AG09319 (cell line): ENCODE data around the gene ADAMTSL3.

Experiments
- DNase-seq: peaks from one replicate; pipeline ENCODE4 v3.0.0-alpha.2; 2010; ENCODE audit warnings: low read depth; ENCODE audit errors: extremely low read depth
- TF ChIP-seq, protein P1 (sequence below): IDR thresholded peaks from 2 replicates; pipeline ENCODE4 v1.5.1; 2011; ENCODE audit warnings: low read depth, mild to moderate bottlenecking, inconsistent platforms, low read length, moderate library complexity

Gene ADAMTSL3, protein sequence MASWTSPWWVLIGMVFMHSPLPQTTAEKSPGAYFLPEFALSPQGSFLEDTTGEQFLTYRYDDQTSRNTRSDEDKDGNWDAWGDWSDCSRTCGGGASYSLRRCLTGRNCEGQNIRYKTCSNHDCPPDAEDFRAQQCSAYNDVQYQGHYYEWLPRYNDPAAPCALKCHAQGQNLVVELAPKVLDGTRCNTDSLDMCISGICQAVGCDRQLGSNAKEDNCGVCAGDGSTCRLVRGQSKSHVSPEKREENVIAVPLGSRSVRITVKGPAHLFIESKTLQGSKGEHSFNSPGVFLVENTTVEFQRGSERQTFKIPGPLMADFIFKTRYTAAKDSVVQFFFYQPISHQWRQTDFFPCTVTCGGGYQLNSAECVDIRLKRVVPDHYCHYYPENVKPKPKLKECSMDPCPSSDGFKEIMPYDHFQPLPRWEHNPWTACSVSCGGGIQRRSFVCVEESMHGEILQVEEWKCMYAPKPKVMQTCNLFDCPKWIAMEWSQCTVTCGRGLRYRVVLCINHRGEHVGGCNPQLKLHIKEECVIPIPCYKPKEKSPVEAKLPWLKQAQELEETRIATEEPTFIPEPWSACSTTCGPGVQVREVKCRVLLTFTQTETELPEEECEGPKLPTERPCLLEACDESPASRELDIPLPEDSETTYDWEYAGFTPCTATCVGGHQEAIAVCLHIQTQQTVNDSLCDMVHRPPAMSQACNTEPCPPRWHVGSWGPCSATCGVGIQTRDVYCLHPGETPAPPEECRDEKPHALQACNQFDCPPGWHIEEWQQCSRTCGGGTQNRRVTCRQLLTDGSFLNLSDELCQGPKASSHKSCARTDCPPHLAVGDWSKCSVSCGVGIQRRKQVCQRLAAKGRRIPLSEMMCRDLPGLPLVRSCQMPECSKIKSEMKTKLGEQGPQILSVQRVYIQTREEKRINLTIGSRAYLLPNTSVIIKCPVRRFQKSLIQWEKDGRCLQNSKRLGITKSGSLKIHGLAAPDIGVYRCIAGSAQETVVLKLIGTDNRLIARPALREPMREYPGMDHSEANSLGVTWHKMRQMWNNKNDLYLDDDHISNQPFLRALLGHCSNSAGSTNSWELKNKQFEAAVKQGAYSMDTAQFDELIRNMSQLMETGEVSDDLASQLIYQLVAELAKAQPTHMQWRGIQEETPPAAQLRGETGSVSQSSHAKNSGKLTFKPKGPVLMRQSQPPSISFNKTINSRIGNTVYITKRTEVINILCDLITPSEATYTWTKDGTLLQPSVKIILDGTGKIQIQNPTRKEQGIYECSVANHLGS (N-terminal part only)

DNA sequence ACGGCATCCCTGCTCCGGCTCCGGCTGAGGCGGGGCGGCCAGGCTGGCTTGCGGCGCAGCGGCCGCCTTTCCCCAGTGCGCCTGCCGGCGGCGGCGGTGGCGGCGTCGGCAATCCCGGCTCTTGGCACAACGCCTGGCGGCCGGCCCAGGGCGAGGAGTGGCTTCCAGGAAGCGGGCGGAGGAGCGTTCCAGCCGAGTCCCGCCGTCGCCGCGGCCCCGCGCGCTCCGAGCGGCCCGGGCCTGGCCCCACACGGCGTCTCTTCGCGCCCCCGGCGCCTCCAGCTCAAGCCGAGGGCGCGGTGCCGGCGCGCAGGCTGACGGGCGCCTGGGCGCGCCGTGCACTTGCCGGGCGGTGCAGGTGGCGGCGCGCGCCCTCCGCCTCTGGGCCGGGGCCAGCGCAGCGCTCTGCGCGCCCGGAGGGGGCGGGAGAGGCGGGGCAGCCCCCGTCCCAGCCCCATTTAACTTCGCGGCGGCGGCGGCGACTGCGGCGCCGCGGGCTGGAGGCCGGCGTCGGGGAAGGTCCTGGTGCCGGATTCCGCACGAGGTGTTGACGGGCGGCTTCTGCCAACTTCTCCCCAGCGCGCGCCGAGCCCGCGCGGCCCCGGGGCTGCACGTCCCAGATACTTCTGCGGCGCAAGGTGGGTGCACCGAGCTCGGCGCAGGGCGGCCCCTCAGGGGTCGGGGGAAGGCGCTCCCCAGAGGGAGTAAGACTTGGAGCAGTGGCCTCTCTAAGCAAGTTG is at the start of gene ADAMTSL3:
Gene ADAMTSL3, plus strand, starts transcription at position 485 of the 740 bp plus-strand sequence. CDS start 1,639 bp downstream, outside the sequence.
- no peak for DNase-seq
- TF ChIP-seq, protein P1, sequence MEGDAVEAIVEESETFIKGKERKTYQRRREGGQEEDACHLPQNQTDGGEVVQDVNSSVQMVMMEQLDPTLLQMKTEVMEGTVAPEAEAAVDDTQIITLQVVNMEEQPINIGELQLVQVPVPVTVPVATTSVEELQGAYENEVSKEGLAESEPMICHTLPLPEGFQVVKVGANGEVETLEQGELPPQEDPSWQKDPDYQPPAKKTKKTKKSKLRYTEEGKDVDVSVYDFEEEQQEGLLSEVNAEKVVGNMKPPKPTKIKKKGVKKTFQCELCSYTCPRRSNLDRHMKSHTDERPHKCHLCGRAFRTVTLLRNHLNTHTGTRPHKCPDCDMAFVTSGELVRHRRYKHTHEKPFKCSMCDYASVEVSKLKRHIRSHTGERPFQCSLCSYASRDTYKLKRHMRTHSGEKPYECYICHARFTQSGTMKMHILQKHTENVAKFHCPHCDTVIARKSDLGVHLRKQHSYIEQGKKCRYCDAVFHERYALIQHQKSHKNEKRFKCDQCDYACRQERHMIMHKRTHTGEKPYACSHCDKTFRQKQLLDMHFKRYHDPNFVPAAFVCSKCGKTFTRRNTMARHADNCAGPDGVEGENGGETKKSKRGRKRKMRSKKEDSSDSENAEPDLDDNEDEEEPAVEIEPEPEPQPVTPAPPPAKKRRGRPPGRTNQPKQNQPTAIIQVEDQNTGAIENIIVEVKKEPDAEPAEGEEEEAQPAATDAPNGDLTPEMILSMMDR: no peak

DNA sequence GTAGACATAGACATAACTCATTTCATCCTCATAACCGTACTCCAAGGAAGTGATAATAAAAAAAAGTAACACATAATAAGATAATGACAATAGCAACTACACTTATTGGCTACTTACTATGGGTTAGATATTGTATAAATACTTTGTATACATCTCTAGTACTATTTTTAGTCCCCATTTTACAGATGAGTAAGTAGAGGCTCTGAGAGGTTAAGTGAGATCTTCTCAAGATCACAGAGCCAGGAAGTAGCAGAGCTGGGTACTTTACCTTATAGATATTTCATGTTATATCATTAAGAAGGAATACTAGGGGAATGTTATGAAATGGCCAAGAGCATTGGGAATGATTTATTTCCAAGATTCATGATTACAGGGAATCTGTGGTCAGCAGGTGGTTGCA is 49.4 kb upstream of the ADAMTSL3 start:
- no peak for DNase-seq
- TF ChIP-seq, protein P1: no peak

DNA sequence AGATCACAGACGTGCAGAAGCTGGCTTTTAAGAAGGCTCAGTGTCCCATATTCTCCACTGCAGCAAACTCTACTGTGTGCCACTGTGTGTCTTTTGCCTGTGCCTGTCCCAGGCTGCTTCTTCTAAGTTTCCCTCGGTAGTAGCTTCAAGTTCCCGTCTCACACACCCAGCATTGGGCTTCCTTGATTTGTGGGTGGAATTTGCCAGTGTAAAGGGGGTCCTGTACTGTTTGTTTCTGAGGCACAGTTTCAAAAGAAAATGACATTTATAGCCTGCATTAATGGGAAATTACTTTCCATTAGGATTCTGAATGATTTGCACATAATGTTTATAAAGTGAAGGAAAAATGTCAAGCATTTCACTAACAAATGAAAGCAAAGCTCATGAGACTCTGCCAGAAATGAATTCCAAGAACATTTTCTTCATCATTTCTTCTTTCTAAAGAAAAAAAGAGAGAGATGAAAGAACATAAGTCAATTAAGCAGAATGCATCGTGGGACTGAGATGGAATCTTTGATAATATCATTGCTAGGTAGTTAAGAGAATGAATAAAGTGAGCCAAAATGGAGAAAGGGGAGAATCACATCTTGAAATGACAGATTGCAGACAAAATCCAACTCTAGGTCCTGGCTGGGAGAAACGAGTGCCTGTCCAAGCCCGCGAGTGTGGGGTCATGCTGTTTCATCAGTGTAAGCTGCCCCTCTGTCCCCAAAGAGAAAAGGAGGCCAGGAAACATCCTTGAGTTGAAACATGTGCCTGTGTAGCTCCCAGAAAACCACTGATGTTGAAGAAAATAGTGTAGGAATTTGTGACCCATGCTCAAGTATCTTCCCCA is 48.6 kb upstream of the ADAMTSL3 start:
- TF ChIP-seq, protein P1: no peak
- no peak for DNase-seq

DNA sequence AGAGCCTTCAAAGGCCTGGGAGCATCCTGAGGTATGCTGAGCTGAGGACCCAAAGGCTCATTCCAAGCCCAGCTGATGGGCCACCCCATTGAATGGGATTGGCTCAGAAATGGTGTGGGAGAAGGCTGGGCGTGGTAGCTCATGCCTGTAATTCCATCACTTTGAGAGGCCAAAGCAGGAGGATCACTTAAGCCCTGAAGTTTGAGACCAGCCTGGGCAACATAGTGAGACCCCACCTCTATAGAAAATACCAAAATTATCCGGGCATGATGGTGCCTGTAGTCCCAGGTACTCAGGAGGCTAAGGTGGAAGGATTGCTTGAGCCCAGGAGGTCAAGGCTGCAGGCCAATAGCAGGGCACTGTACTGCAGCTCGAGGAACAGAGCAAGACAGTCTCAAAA is 43.8 kb upstream of the ADAMTSL3 start:
- TF ChIP-seq, protein P1: no peak
- DNase-seq: no peak

DNA sequence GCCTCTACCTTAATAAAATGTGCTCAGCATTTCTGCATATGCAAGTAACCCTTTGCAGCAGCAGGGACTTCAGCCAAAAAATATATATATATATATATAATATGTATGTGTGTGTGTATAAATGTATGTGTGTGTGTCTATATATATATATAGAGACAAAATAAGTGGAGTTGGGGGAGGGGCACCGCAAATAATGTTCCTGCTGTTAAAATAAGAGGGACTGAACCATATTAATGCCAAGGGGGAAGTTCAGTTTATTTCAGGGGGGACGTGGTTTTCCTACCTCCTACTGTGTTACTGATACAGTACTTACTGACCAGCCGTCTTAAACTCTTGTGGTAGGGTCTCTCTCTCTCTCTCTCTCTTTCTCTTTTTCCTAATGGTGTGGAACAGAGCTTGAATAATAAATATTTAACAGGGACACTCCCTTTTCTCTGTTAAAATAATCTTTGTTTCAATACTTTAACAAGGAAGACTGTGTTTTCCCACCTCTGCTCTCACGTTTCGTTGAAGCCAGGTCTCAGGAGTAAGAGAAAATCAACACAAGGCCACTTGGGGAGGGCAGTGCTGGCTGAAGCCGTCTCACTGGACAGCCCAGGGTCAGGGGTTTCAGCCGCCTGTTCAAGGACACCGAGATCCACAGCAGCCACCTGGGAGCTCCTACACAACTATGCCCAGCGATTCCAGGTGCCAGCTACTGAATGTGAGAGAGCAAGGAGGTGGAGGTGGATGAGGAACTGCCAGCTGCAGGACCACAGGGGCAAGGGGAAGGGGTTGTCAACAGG is 42.8 kb upstream of the ADAMTSL3 start:
- DNase-seq: no peak
- TF ChIP-seq, protein P1: no peak

DNA sequence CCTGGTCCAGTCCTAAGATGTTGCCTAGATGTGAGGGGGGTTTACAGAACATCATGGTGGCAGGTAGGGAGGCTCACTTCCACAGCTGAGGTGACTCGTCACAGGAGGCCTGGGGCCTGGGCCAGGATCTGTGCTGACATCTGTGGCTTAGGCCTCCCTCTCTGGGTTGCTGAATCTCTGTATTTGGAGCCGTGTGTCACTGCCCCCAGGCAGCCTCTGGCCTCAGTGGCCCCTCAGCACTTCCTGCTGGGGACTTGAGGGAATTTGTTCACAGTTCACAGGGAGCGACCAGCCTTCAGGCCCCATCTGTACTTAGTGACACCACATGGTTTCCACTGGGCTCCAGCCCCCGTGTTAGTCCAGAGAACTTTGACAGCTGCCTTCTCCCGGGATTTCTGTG is 41.7 kb upstream of the ADAMTSL3 start:
- TF ChIP-seq, protein P1: no peak

More for the DNA sequence above, 41.7 kb upstream of the ADAMTSL3 start:
- DNase-seq: no peak
